ENCODE measurements around the gene YTHDF1. TPM values are rescaled to one million over a fixed set of nuclear protein-coding genes. Genes with fewer than 3 reads are reported as not detected.

The YTHDF1 gene
- total RNA-seq, 1 experiment from 2014 or later = 93.4 TPM

GRCh38 chr20:63152322-63153253 lies 63.3 kb downstream of the YTHDF1 start:
- intact Hi-C loops (cut with micrococcal nuclease; ENCODE audit: unreplicated experiment) = no loop called here
- DNase-seq = no peak
- Mint-ChIP-seq H3K4me3 (ENCODE audit: low read depth, unreplicated experiment) (no peak overlapping the region), H3K4me1 (ENCODE audit: low read depth, unreplicated experiment) (no peaks in the 10 kb centered on the region), H3K27me3 (ENCODE audit: unreplicated experiment) (peaks cover 100% of the 10 kb centered on the region), H3K36me3 (ENCODE audit: insufficient read depth, unreplicated experiment) (no peaks in the 10 kb centered on the region), H3K27ac (ENCODE audit: unreplicated experiment) (no peak overlapping the region), H3K9me3 (ENCODE audit: low read depth, unreplicated experiment) (peaks cover 8% of the 10 kb centered on the region)
- no TSS peak for BruUV-seq (replicated peaks)
- TF ChIP-seq CTCF (IDR thresholded peaks at IDR 0.05; ENCODE audit: unreplicated experiment) = no peak
- CTCF ChIA-PET = no interaction called here

GRCh38 chr20:63151554-63152321 lies 64.2 kb downstream of the YTHDF1 start:
- DNase-seq = no peak
- Mint-ChIP-seq H3K9me3 (ENCODE audit: low read depth, unreplicated experiment) (peaks cover 9% of the 10 kb centered on the region), H3K4me3 (ENCODE audit: low read depth, unreplicated experiment) (no peak overlapping the region), H3K27ac (ENCODE audit: unreplicated experiment) (no peak overlapping the region), H3K36me3 (ENCODE audit: insufficient read depth, unreplicated experiment) (no peaks in the 10 kb centered on the region), H3K27me3 (ENCODE audit: unreplicated experiment) (peaks cover 100% of the 10 kb centered on the region), H3K4me1 (ENCODE audit: low read depth, unreplicated experiment) (no peaks in the 10 kb centered on the region)
- no TSS peak for BruUV-seq (replicated peaks)
- CTCF ChIA-PET = no interaction called here
- TF ChIP-seq CTCF (IDR thresholded peaks at IDR 0.05; ENCODE audit: unreplicated experiment) = no peak
- intact Hi-C loops (cut with micrococcal nuclease; ENCODE audit: unreplicated experiment) = no loop called here

- DNase-seq = no peak
- Mint-ChIP-seq H3K4me3 (ENCODE audit: low read depth, unreplicated experiment) (no peak overlapping the region), H3K36me3 (ENCODE audit: insufficient read depth, unreplicated experiment) (no peaks in the 10 kb centered on the region), H3K27ac (ENCODE audit: unreplicated experiment) (no peak overlapping the region), H3K4me1 (ENCODE audit: low read depth, unreplicated experiment) (no peaks in the 10 kb centered on the region), H3K27me3 (ENCODE audit: unreplicated experiment) (peaks cover 100% of the 10 kb centered on the region), H3K9me3 (ENCODE audit: low read depth, unreplicated experiment) (peaks cover 9% of the 10 kb centered on the region)
- BruUV-seq (replicated peaks) = no TSS peak
- intact Hi-C loops (cut with micrococcal nuclease; ENCODE audit: unreplicated experiment) = no loop called here
- TF ChIP-seq CTCF (IDR thresholded peaks at IDR 0.05; ENCODE audit: unreplicated experiment) = no peak
- CTCF ChIA-PET = no interaction called here
These were observed 64.9 kb downstream of the YTHDF1 start for GRCh38 chr20:63150911-63151531.

GRCh38 chr20:63150391-63150898 lies 65.5 kb downstream of the YTHDF1 start:
- CTCF ChIA-PET = no interaction called here
- no peak for DNase-seq
- H3K27me3 Mint-ChIP-seq (ENCODE audit: unreplicated experiment) = peaks cover 100% of the 10 kb centered on the region

More at GRCh38 chr20:63150391-63150898, 65.5 kb downstream of the YTHDF1 start:
- no peak overlapping the region for H3K27ac Mint-ChIP-seq (ENCODE audit: unreplicated experiment)
- no peak overlapping the region for H3K4me3 Mint-ChIP-seq (ENCODE audit: low read depth, unreplicated experiment)
- H3K9me3 Mint-ChIP-seq (ENCODE audit: low read depth, unreplicated experiment) = peaks cover 9% of the 10 kb centered on the region
- BruUV-seq (replicated peaks) = no TSS peak
- TF ChIP-seq CTCF (IDR thresholded peaks at IDR 0.05; ENCODE audit: unreplicated experiment) = no peak
- intact Hi-C loops (cut with micrococcal nuclease; ENCODE audit: unreplicated experiment) = no loop called here
- H3K36me3 Mint-ChIP-seq (ENCODE audit: insufficient read depth, unreplicated experiment) = no peaks in the 10 kb centered on the region
- H3K4me1 Mint-ChIP-seq (ENCODE audit: low read depth, unreplicated experiment) = no peaks in the 10 kb centered on the region
